Pancreas (tissue), 10 donors: Measurements from ENCODE around the gene TNIP1. TPM values are rescaled to one million over a fixed set of nuclear protein-coding genes. Genes with fewer than 3 reads are reported as not detected.

Experiments
- ATAC-seq, 4 donors: fragments of 200-7000 bp; cut with Tn5 transposase; one replicate each; pipeline versions ENCODE4 v1.8.0 to v1.9.1; 2020; ENCODE audit warnings: mild to moderate bottlenecking in 4 of 4, moderate library complexity in 4 of 4
- DNase-seq, 6 donors: peaks; one replicate each; pipeline ENCODE4 v3.0.0-alpha.2; 2020
- FAIRE-seq: peaks from 2 replicates; lab custom pipeline; 2012; peaks lifted over from hg19 to GRCh38; lab: Jason Lieb, UNC
- H3K27ac ChIP-seq, 4 donors: fragments of 200-600 bp; sonication (generic); 1 replicate in 3 of 4; 2 replicates in 1 of 4; pipeline versions ENCODE4 v1.5.0 to v1.8.0; 2020
- H3K27me3 ChIP-seq, 4 donors: fragments of 200-600 bp; one replicate each; pipeline ENCODE4 v1.8.0; 2021
- H3K36me3 ChIP-seq, 3 donors: fragments of 200-600 bp; sonication (generic) in 1 of 3; one replicate each; pipeline versions ENCODE4 v1.5.0 to v1.8.0; 2020 to 2021
- H3K4me1 ChIP-seq, 3 donors: fragments of 200-600 bp; one replicate each; pipeline ENCODE4 v1.8.0; 2021
- H3K4me3 ChIP-seq, 4 donors: fragments of 200-600 bp; sonication (generic) in 2 of 4; one replicate each; pipeline versions ENCODE4 v1.5.0 to v1.8.0; 2020 to 2021
- H3K9me3 ChIP-seq, 4 donors: fragments of 200-600 bp; one replicate each; pipeline ENCODE4 v1.8.0; 2021
- WGBS, 2 donors: extraction: QIAGEN DNeasy Blood & Tissue Kit; methylation state at CpG; one replicate each; pipeline ENCODE4 v1.1.7; 2013; 5-methylcytosine and 5-hydroxymethylcytosine counted together
- intact Hi-C, 3 donors: fragments of 100-400 bp; cut with DNase I; formaldehyde crosslinking; loops; one replicate each; pipeline versions ENCODE4 v1.11.1 to v1.14.2; 2022
- polyA plus RNA-seq, 2 donors: library from polyadenylated mRNA; stranded (reverse); fragments of 200-250 nt; gene quantifications; one replicate each; pipeline ENCODE4 v1.2.3, GENCODE V29; 2013
- total RNA-seq, 6 donors: library from RNA; stranded (reverse); fragmentation: NEBNext Ultra II Directional in 4 of 6; extraction: Animal tissue kit (Norgen Biotek cat#: 25700) in 4 of 6; gene quantifications; one replicate each; pipeline versions ENCODE4 v1.2.1 to v1.2.4, GENCODE V29; 2021 to 2023
- TF ChIP-seq, protein P1 (sequence below), 4 donors: fragments of 200-600 bp; sonication (generic) in 3 of 4; IDR thresholded peaks; one replicate each; pipeline versions ENCODE4 v1.5.0 to v1.8.0; 2021; ENCODE audit warnings: antibody characterized with exemption in 4 of 4
- donor health status: healthy with polysubstance abuse.
- donor health status: DM: no; HTN: no; CAD: no; lungs with moderate emphysema.
- donor health status: DM: no; HTN: no; CAD: no.
- donor health status: control.
- donor health status: control.
- donor health status: Bipolar disorder and iron deficiency.
- donor health status: DM: yes; HTN: yes; CAD: no.
- donor health status: DM: no; HTN: no; CAD: no.
- donor health status: DM: no; HTN: no; CAD: no.
- donor health status: DM: yes; HTN: yes; CAD: no.

TNIP1 gene
- total and polyA plus RNA-seq, 8 donors = 36.4 to 118 (median 69.3) TPM

DNA sequence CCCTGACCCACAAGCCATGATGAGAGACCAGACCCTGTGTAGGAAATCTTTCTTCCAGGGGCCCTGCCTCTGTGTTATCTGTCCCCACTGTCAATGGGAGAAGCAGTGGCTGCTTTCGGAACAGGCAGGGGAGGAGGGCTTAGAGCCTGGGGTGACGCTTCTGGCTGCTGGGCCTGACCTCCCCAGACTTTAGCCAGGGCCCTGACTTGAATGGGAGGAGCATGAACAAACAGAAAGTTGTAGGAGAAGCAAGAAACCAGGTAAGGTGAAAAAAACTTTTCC lies 72.7 kb downstream of the TNIP1 start:
- intact Hi-C loops = no loop called here
- Histone ChIP-seq H3K4me1 (no peaks in the 10 kb centered on the region), H3K36me3 (no peaks in the 10 kb centered on the region), H3K27ac (no peak overlapping the region), H3K9me3 (no peaks in the 10 kb centered on the region), H3K4me3 (no peak overlapping the region), H3K27me3 (no peaks in the 10 kb centered on the region)
- DNase-seq = no peak
- TF ChIP-seq, protein P1, sequence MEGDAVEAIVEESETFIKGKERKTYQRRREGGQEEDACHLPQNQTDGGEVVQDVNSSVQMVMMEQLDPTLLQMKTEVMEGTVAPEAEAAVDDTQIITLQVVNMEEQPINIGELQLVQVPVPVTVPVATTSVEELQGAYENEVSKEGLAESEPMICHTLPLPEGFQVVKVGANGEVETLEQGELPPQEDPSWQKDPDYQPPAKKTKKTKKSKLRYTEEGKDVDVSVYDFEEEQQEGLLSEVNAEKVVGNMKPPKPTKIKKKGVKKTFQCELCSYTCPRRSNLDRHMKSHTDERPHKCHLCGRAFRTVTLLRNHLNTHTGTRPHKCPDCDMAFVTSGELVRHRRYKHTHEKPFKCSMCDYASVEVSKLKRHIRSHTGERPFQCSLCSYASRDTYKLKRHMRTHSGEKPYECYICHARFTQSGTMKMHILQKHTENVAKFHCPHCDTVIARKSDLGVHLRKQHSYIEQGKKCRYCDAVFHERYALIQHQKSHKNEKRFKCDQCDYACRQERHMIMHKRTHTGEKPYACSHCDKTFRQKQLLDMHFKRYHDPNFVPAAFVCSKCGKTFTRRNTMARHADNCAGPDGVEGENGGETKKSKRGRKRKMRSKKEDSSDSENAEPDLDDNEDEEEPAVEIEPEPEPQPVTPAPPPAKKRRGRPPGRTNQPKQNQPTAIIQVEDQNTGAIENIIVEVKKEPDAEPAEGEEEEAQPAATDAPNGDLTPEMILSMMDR (IDR thresholded peaks at IDR 0.05) = no peak
- FAIRE-seq = no peak
- 38 to 65% methylated on average over 2 of the region's 2 CpGs for WGBS, 2 donors
- no peak for ATAC-seq

DNA sequence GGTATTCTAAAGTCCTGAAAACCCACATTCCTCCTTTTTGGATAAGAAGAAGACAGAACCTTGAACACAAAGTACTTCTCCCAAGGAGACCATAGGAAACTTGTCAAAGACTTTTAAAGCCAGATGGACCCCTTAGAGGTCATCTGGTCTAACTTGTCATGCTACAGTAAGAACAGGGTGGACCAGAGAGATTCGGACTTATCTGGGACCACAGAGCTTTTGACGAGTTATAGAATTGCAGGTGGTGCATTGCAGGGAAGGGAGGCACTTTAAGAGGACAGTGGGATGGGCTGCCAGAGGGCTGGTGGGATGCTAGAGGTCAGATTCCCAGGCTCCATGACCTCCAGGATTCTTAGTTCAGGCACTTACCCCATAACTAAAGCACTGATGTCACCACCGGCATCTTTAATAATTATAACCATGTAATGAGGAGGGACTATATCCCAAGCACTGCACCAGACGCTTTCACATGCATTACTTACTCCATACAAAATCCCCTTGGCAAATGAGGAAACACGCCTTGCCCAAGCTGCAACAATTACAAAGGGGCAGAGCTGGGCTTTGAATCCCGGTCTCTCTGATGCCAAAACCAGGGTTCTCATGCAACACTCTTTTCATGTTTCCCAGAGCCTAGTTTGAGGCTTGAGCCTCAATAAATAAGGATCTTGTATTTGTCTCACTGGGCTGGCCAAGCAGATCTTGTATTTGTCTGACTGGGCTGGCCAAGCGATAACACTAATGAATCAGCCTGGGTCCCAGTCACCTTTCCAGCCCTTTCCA lies 73.2 kb downstream of the TNIP1 start:
- intact Hi-C loops = no loop called here
- Histone ChIP-seq H3K36me3 (no peaks in the 10 kb centered on the region), H3K4me1 (no peaks in the 10 kb centered on the region), H3K27ac (no peak overlapping the region), H3K4me3 (no peak overlapping the region), H3K9me3 (no peaks in the 10 kb centered on the region), H3K27me3 (no peaks in the 10 kb centered on the region)
- 77 to 85% methylated on average over 7 of the region's 7 CpGs for WGBS, 2 donors
- ATAC-seq (peak in 1 of 4 donors; percentile 4), DNase-seq (no peak), FAIRE-seq (no peak)
- TF ChIP-seq, protein P1 (IDR thresholded peaks at IDR 0.05) = no peak

DNA sequence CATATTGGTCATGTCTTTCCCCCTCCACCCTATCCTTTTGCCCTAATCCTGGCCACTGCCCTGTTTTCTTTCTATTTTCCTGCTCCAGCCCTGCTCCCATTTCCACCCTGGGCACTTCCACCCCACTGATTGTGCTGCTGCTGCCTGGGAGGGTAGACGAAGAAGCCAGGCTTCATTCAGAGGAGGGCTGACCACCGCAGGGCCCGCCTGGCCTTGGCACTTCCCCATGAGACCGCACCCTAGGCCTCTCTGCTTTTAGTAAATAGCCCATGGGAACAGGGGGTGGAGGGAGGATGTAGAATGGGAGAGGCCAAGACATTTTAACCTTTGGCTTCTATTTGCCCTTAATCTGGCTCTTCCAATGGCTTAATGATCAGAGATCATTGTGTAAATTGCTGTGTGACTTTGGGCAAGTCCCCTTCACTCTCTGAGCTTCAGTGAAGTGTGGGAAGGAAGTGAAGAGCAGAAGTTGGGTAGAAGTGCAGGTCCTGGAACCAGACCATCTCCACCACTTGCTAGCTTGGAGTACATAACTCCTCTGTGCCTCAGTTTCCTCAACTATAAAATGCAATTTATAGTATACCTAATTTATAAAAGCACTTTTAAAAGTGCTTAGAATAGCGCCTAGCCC lies 74.0 kb downstream of the TNIP1 start:
- FAIRE-seq (no peak), ATAC-seq (peak in 3 of 4 donors; percentile 19 to 21 (median 21)), DNase-seq (no peak)
- H3K4me3 ChIP-seq = no peak overlapping the region
- TF ChIP-seq, protein P1 (IDR thresholded peaks at IDR 0.05) = no peak
- no peaks in the 10 kb centered on the region for H3K27me3 ChIP-seq
- H3K27ac ChIP-seq = peak overlapping the region in 1 of 4 donors; percentile 37
- H3K9me3 ChIP-seq = no peaks in the 10 kb centered on the region
- H3K4me1 ChIP-seq = no peaks in the 10 kb centered on the region
- intact Hi-C loops = no loop called here
- H3K36me3 ChIP-seq = no peaks in the 10 kb centered on the region
- WGBS, 2 donors = 82 to 92% methylated on average over 5 of the region's 5 CpGs

DNA sequence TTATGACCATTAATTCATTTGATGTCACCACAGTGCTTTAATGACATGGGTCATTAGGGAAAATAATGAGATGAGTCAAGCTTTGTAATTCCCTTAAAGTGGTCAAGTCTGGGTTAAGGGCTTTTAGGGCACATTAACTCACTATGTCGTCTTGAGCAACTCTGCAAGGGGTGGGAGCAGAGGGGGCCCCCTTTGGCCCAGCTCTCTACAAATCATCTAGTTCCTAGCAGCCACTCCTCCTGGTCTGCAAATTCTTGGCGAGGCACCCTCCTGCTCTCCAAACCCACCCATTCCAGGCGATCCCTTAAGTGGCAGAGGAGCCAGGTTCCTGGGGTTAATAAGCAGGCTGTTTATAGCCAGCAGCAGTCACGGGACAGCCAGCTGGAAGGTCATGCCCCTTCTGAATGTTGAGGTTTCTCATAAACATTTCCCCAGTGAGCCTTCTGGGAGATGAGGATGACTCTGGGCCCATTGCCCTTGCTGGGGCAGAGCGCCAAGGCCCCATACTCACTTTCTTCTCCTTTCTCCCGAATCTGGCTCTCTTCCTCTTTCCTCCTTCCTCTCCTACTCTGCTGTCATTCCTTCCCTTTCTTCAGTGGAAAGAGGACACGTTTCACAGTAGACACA lies 74.8 kb downstream of the TNIP1 start:
- DNase-seq (peak in 3 of 6 donors; percentile 25 to 57 (median 39)), FAIRE-seq (no peak), ATAC-seq (peak in 3 of 4 donors; percentile 65 to 74 (median 70))
- 65 to 67% methylated on average over 7 of the region's 7 CpGs for WGBS, 2 donors
- H3K36me3 ChIP-seq = no peaks in the 10 kb centered on the region
- peak overlapping the region in 2 of 4 donors; percentile 13 to 37 for H3K27ac ChIP-seq
- no peaks in the 10 kb centered on the region for H3K27me3 ChIP-seq
- no peaks in the 10 kb centered on the region for H3K4me1 ChIP-seq
- no peaks in the 10 kb centered on the region for H3K9me3 ChIP-seq
- TF ChIP-seq, protein P1 (IDR thresholded peaks at IDR 0.05) = no peak
- no peak overlapping the region for H3K4me3 ChIP-seq
- intact Hi-C loops = no loop called here
